GM23338 (cell line): ENCODE results near the gene CCDC157. TPM values are rescaled to one million over a fixed set of nuclear protein-coding genes. Genes with fewer than 3 reads are reported as not detected.
A peak's percentile ranks its signal among the peaks of the same experiment; 100 is the strongest.

Experiments used
- ATAC-seq: fragments of 200-7000 bp; cut with Tn5 transposase; 3 replicates; pipeline ENCODE4 v1.9.1; 2020
- DNase-seq: peaks from one replicate; pipeline ENCODE4 v3.0.0-alpha.2; 2015; ENCODE audit warnings: low spot score
- H2AFZ ChIP-seq: fragments of 200-600 bp; sonication (generic); 2 replicates; pipeline ENCODE4 v1.8.0; 2016; ENCODE audit warnings: antibody characterized with exemption, mild to moderate bottlenecking, moderate library complexity
- H3F3A ChIP-seq: fragments of 200-600 bp; sonication (generic); replicated peaks from 2 replicates; pipeline ENCODE4 v1.8.0; 2017; ENCODE audit warnings: antibody characterized with exemption, mixed run types, low read depth
- H3K27ac ChIP-seq: fragments of 200-600 bp; sonication (generic); 2 replicates; pipeline ENCODE4 v1.6.1; 2016; ENCODE audit warnings: low read depth
- H3K27me3 ChIP-seq: fragments of 200-600 bp; sonication (generic); 2 replicates; pipeline ENCODE4 v1.8.0; 2016; ENCODE audit warnings: mild to moderate bottlenecking, mixed run types, moderate library complexity; ENCODE audit not compliant: insufficient read depth
- H3K36me3 ChIP-seq: fragments of 200-600 bp; sonication (generic); 2 replicates; pipeline ENCODE4 v1.8.0; 2016; ENCODE audit warnings: mild to moderate bottlenecking; ENCODE audit not compliant: insufficient read depth
- H3K4me1 ChIP-seq: fragments of 200-600 bp; sonication (generic); 2 replicates; pipeline ENCODE4 v1.8.0; 2016; ENCODE audit warnings: mild to moderate bottlenecking, moderate library complexity; ENCODE audit not compliant: insufficient read depth
- H3K4me2 ChIP-seq: fragments of 200-600 bp; sonication (generic); 2 replicates; pipeline ENCODE4 v1.7.1; 2017; ENCODE audit warnings: mixed run types
- H3K4me3 ChIP-seq: fragments of 200-600 bp; sonication (generic); 2 replicates; pipeline ENCODE4 v1.6.1; 2016; ENCODE audit warnings: mixed run types
- H3K79me2 ChIP-seq: fragments of 200-600 bp; sonication (generic); replicated peaks from 2 replicates; pipeline ENCODE4 v1.8.0; 2017; ENCODE audit warnings: mild to moderate bottlenecking; ENCODE audit not compliant: insufficient read depth
- H3K9me2 ChIP-seq: fragments of 200-600 bp; sonication (generic); 2 replicates; pipeline ENCODE4 v1.8.0; 2017; ENCODE audit not compliant: insufficient read depth
- H4K20me1 ChIP-seq: fragments of 200-600 bp; sonication (generic); replicated peaks from 2 replicates; pipeline ENCODE4 v1.8.0; 2017; ENCODE audit warnings: mild to moderate bottlenecking; ENCODE audit not compliant: insufficient read depth
- H3K27ac Mint-ChIP-seq: 2 replicates; pipeline ENCODE4 v1.8.0; 2020; ENCODE audit warnings: inconsistent platforms, mild to moderate bottlenecking, moderate library complexity, mixed read lengths
- H3K27me3 Mint-ChIP-seq: 3 replicates; pipeline ENCODE4 v1.8.0; 2022; ENCODE audit warnings: low read depth, mild to moderate bottlenecking, moderate library complexity, mixed read lengths, inconsistent platforms; ENCODE audit not compliant: insufficient read depth, poor library complexity
- H3K36me3 Mint-ChIP-seq: 3 replicates; pipeline ENCODE4 v1.8.0; 2021; ENCODE audit warnings: low read depth, mild to moderate bottlenecking, inconsistent platforms, moderate library complexity, mixed read lengths
- H3K4me1 Mint-ChIP-seq: 3 replicates; pipeline ENCODE4 v1.8.0; 2020; ENCODE audit warnings: mild to moderate bottlenecking, inconsistent platforms, mixed read lengths
- H3K4me3 Mint-ChIP-seq: 3 replicates; pipeline ENCODE4 v1.8.0; 2021; ENCODE audit warnings: moderate library complexity, mild to moderate bottlenecking, inconsistent platforms, mixed read lengths
- H3K9me3 Mint-ChIP-seq: 3 replicates; pipeline ENCODE4 v1.8.0; 2020; ENCODE audit warnings: moderate library complexity, mild to moderate bottlenecking, inconsistent platforms, mixed read lengths
- EZH2 ChIP-seq: fragments of 200-600 bp; sonication (generic); IDR thresholded peaks from one replicate; pipeline ENCODE4 v1.8.0; 2017; ENCODE audit warnings: antibody characterized with exemption, mild to moderate bottlenecking, low read depth; ENCODE audit not compliant: unreplicated experiment
- JUNB ChIP-seq: IDR thresholded peaks from one replicate; pipeline ENCODE4 v1.6.1; 2016; ENCODE audit warnings: antibody characterized with exemption; ENCODE audit not compliant: unreplicated experiment
- REST ChIP-seq: IDR thresholded peaks from one replicate; pipeline ENCODE4 v1.6.1; 2018; ENCODE audit warnings: antibody characterized with exemption; ENCODE audit not compliant: unreplicated experiment
- STAT1 ChIP-seq: IDR thresholded peaks from one replicate; pipeline ENCODE4 v1.6.1; 2016; ENCODE audit warnings: antibody characterized with exemption; ENCODE audit not compliant: unreplicated experiment
- ZNF114 ChIP-seq: fragments of 250-450 bp; sonication (Bioruptor Pico); IDR thresholded peaks from 2 replicates; pipeline ENCODE4 v1.5.0; 2020; ENCODE audit warnings: mild to moderate bottlenecking, moderate library complexity
- ZNF331 ChIP-seq: fragments of 250-450 bp; sonication (Bioruptor Pico); IDR thresholded peaks from 2 replicates; pipeline ENCODE4 v1.5.0; 2020; ENCODE audit warnings: low read depth, mild to moderate bottlenecking, moderate library complexity
- ZNF462 ChIP-seq: fragments of 250-450 bp; sonication (Bioruptor Pico); IDR thresholded peaks from 2 replicates; pipeline ENCODE4 v1.5.0; 2020; ENCODE audit warnings: mild to moderate bottlenecking, moderate library complexity
- polyA plus RNA-seq: library from polyadenylated mRNA; unstranded; fragments of >200 nt; fragmentation: Nextera tagmentation; extraction: Ambion mirVana; gene quantifications from 2 replicates; pipeline ENCODE4 v1.2.1, GENCODE V29; 2016
- total RNA-seq: library from RNA; depleted of rRNA; stranded (reverse); fragments of >200 nt; shearing (Covaris generic); gene quantifications from 2 replicates; pipeline ENCODE4 v1.2.3, GENCODE V29; 2014

Gene CCDC157
- total and polyA plus RNA-seq, 2 experiments from 2014 or later: 3.8 to 7.9 TPM

- TF ChIP-seq ZNF462 (CRISPR knock-in tag) (no peak), ZNF331 (CRISPR knock-in tag) (no peak), ZNF114 (CRISPR knock-in tag) (no peak), JUNB (no peak)
These were observed 29.1 kb downstream of the CCDC157 start (continued) for GRCh38 chr22:30385942-30386341.

- no peaks in the 10 kb centered on the region for H3K79me2 ChIP-seq
- H3K4me2 ChIP-seq: peak overlapping the region; percentile 90
- peak overlapping the region; percentile 73 for H3K4me3 ChIP-seq
- peaks cover 10% of the 10 kb centered on the region for H3K36me3 Mint-ChIP-seq
- peak overlapping the region; percentile 59; the same call in 1 of the 2 replicates for H3K27ac Mint-ChIP-seq
- peaks cover 16% of the 10 kb centered on the region for H3K9me3 Mint-ChIP-seq
- peaks cover 12% of the 10 kb centered on the region for H3K4me1 Mint-ChIP-seq
- H3K9me2 ChIP-seq: no peaks in the 10 kb centered on the region
- peak overlapping the region; percentile 91 for H2AFZ ChIP-seq
- H3K4me1 ChIP-seq: peaks cover 5% of the 10 kb centered on the region
- peaks cover 9% of the 10 kb centered on the region for H3K27me3 Mint-ChIP-seq
- H3K27ac ChIP-seq: no peak overlapping the region
- no peaks in the 10 kb centered on the region for H3K27me3 ChIP-seq
- ATAC-seq (no peak), DNase-seq (no peak)
- no peaks in the 10 kb centered on the region for H3F3A ChIP-seq
- H3K36me3 ChIP-seq: no peaks in the 10 kb centered on the region
- no peaks in the 10 kb centered on the region for H4K20me1 ChIP-seq
- H3K4me3 Mint-ChIP-seq: peak overlapping the region; percentile 87
- TF ChIP-seq REST: no peak
- no peak for TF ChIP-seq STAT1
- no peak for TF ChIP-seq ZNF114 (CRISPR knock-in tag)
- no peak for TF ChIP-seq EZH2
These were observed 29.8 kb downstream of the CCDC157 start for GRCh38 chr22:30386608-30386959.
